ENCODE measurements around the gene TXN2. TPM values are rescaled to one million over a fixed set of nuclear protein-coding genes. Genes with fewer than 3 reads are reported as not detected.

The TXN2 gene
- total RNA-seq, 1 donor from 2014 or later = 94.0 TPM

DNA sequence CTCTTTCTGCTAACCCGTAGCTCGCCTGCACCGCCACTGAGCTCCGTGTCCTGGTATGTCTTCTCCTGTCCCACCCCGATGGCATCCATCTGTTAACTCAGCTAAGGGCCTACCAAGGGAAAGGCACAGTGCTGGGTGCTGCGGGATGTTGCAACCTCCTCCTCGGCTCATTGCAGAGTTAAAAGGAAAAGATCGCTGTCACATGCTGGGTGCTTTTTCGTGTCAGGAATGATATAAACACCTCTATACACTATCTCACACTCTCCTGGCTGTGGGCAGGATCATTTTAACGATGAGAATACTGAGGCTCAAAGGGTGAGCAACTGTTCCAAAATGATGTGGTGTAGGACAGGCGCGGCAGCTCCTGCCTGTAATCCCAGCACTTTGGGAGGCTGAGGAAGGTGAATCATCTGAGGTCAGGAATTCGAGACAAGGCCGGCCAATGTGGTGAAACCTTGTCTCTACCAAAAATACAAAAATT, 10.1 kb downstream of the TXN2 start:
- DNase-seq (ENCODE audit: low spot score) = no peak
- Mint-ChIP-seq H3K27ac (no peak overlapping the region), H3K4me1 (ENCODE audit: low read depth) (peaks cover 23% of the 10 kb centered on the region), H3K27me3 (ENCODE audit: low read depth) (no peaks in the 10 kb centered on the region), H3K36me3 (ENCODE audit: low read depth) (peaks cover 56% of the 10 kb centered on the region), H3K9me3 (no peaks in the 10 kb centered on the region), H3K4me3 (ENCODE audit: low read depth) (no peak overlapping the region)
- intact Hi-C loops (cut with micrococcal nuclease) = loop anchor here (5.0 kb wide), 1 partner anchor 84 kb away; the partner anchor contains the start of gene MYH9

DNA sequence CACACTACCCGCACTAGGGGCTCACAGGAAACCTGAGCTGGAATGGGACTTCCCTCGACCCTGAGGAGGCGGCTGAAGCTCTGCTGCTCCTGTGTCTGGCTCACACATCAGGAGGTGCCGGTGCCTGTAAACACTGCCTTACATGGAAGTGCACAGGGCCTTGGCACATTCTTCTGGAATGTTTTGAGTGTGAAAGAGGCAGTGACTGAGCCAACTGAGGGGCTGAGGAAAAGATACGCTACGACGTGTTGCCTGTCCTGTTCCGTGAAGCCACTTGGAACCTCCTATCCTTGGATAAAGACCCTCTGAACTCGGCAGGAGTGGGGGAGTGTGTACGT, 10.5 kb downstream of the TXN2 start:
- Mint-ChIP-seq H3K4me1 (ENCODE audit: low read depth) (peaks cover 26% of the 10 kb centered on the region), H3K36me3 (ENCODE audit: low read depth) (peaks cover 53% of the 10 kb centered on the region), H3K27ac (no peak overlapping the region), H3K9me3 (no peaks in the 10 kb centered on the region), H3K4me3 (ENCODE audit: low read depth) (no peak overlapping the region), H3K27me3 (ENCODE audit: low read depth) (no peaks in the 10 kb centered on the region)
- intact Hi-C loops (cut with micrococcal nuclease) = loop anchor here (1.0 to 5.0 kb wide), 2 partner anchors 84 to 170 kb away; partner anchors contain the start of gene MYH9
- no peak for DNase-seq (ENCODE audit: low spot score)

DNA sequence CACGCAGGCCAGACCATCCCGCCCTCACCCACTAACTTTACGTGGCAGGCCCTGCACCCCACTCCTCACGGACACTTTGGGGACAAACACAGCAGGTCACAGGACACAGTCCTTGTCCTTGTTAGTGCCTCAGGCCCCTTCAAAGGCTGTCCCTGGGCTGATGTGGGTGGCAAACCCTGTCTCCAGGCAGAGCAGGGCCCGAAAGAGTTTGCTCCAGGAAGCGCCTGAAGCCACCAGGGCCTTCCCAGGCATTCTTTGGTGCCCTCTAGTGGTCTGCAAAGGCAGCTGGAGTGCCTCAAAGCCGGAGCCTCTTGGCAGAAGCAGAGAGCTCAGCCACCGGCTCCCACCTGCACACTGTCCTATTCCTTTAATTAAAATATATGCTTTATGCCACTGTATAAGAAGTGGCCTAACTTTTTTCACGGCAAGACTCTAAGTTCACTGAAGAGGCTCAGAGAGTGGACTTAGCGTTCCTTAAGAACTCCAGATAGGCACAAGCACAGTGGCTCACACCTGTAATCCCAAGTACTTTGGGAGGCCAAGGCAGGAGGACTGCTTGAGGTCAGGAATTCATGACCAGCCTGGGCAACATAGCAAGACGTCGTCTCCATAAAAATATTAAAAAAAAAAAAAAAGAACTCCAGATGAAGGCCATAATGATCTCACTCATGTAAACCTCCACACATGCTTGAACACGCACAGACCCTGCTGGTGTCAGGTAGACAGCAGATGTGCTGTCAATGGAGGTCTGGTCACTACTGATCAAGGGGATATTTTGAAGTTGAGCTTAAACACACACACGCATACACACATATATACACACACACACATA, 11.1 kb downstream of the TXN2 start:
- peak overlapping the region; percentile 65 for H3K27ac Mint-ChIP-seq
- intact Hi-C loops (cut with micrococcal nuclease) = loop anchor here (1.0 to 5.0 kb wide), 2 partner anchors 83 to 169 kb away; partner anchors contain the start of gene MYH9

DNA sequence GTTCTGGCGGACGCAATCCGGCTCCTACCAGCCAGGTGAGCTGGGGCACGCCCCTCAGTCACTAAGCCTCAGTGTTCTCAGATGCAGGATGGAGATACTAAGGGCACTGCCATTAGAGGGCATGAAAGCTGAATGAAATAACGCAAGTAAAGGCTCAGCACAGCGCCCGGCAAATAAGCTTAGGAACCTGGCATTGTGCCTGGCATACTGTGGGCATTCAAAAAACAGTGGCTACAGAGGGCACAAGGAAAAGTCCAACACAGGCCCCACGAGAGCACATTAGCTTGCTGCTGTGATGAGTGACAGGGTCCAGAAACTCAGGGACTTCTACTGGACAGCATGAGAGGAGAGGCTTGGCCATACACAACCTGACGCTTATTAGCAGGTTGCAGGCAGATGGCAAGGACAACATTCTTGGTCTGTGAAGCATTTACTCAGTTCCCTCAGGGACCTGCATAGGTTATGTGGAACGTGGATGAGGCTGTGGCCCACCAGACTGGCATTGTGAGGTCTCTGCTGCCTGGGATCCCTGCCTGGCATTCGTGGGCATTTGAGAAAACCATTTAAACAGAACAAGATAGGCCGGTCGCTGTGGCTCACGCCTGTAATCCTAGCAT, 12.2 kb downstream of the TXN2 start:
- intact Hi-C loops (cut with micrococcal nuclease) = no loop called here
- Mint-ChIP-seq H3K9me3 (no peaks in the 10 kb centered on the region), H3K4me3 (ENCODE audit: low read depth) (no peak overlapping the region), H3K4me1 (ENCODE audit: low read depth) (peaks cover 26% of the 10 kb centered on the region), H3K27me3 (ENCODE audit: low read depth) (no peaks in the 10 kb centered on the region), H3K36me3 (ENCODE audit: low read depth) (peaks cover 36% of the 10 kb centered on the region), H3K27ac (no peak overlapping the region)
- DNase-seq (ENCODE audit: low spot score) = no peak

More for the DNA sequence above, 11.1 kb downstream of the TXN2 start:
- Mint-ChIP-seq H3K4me1 (ENCODE audit: low read depth) (peaks cover 26% of the 10 kb centered on the region), H3K27me3 (ENCODE audit: low read depth) (no peaks in the 10 kb centered on the region), H3K36me3 (ENCODE audit: low read depth) (peaks cover 47% of the 10 kb centered on the region), H3K4me3 (ENCODE audit: low read depth) (no peak overlapping the region), H3K9me3 (no peaks in the 10 kb centered on the region)
- peak; percentile 76 for DNase-seq (ENCODE audit: low spot score)

DNA sequence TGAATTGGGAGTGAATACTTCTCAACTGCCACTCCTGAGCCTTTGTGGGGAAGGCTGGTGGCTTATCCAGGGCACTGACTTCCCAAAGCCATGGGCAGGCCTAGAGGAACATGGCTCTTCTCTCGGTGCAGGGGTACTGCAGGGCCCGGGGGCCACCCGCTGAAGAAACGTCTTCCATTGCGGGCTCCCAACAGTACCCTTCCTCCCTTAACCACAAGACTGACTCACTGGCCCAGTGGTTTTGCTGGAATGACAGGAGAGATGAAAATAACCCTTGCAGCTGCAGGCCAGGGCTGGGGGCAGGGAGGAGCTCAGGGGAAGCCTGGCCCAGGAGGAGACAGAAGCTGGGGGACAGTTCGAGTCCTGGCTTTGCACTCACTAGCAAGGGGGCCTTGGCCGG, 13.5 kb downstream of the TXN2 start:
- Mint-ChIP-seq H3K9me3 (no peaks in the 10 kb centered on the region), H3K27me3 (ENCODE audit: low read depth) (no peaks in the 10 kb centered on the region), H3K4me1 (ENCODE audit: low read depth) (peaks cover 26% of the 10 kb centered on the region), H3K27ac (peak overlapping the region; percentile 22), H3K36me3 (ENCODE audit: low read depth) (peaks cover 34% of the 10 kb centered on the region), H3K4me3 (ENCODE audit: low read depth) (no peak overlapping the region)
- DNase-seq (ENCODE audit: low spot score) = no peak
- intact Hi-C loops (cut with micrococcal nuclease) = no loop called here

DNA sequence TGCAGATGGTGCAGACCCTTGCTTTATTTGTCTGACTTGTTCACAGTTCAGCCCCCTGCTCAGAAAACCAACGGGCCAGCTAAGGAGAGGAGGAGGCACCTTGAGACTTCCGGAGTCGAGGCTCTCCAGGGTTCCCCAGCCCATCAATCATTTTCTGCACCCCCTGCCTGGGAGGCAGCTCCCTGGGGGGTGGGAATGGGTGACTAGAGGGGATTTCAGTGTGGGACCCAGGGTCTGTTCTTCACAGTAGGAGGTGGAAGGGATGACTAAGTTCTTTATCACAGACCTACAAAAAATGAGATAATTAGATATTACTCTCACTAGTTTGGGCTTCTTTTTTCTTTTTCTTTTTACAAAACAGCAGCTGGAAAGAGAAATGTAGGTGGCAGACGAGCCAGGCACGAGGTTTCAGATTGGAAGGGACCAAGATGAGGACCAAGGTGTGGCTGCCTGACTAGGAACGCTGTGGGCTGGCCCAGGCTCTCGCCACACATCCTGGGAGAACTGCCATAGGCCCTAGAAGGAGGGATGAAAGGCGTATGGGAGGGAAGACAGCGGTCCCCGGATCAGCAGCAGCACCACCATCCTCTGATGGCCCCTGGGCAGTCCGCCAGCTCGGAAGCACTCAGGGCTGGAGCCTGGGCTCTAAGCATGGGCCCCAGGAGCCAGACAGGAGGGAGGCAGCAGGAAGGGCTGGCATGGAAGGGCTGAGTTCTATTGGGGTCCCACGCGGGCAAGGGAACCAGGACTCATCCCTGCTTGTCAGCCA, 14.2 kb downstream of the TXN2 start:
- H3K9me3 Mint-ChIP-seq = no peaks in the 10 kb centered on the region
- H3K36me3 Mint-ChIP-seq (ENCODE audit: low read depth) = peaks cover 31% of the 10 kb centered on the region
- no peak overlapping the region for H3K4me3 Mint-ChIP-seq (ENCODE audit: low read depth)
- peak overlapping the region; percentile 52 for H3K27ac Mint-ChIP-seq
- intact Hi-C loops (cut with micrococcal nuclease) = no loop called here
- DNase-seq (ENCODE audit: low spot score) = no peak
- H3K27me3 Mint-ChIP-seq (ENCODE audit: low read depth) = no peaks in the 10 kb centered on the region
- H3K4me1 Mint-ChIP-seq (ENCODE audit: low read depth) = peaks cover 26% of the 10 kb centered on the region

DNA sequence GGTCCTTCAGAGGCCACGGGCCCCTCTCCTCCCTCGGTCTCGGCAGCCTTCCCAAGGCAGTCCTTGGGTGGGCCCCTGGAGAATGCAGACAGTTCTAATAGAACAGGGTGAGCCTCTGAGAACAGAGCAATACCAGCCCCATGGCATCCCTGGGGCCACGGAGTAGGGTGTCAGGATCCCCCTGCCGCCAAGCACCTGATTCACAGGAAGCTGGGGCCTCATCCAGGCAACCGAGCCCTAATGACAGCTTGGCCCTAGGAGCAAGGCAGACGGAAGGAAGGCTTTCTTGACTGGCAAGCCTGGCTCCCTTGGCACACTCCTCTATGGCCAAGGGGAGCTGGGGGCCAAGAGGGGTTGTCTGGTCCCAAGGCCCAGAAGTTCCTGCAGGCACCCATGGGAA, 15.2 kb downstream of the TXN2 start:
- H3K4me3 Mint-ChIP-seq (ENCODE audit: low read depth) = no peak overlapping the region
- H3K27me3 Mint-ChIP-seq (ENCODE audit: low read depth) = no peaks in the 10 kb centered on the region
- intact Hi-C loops (cut with micrococcal nuclease) = no loop called here
- H3K4me1 Mint-ChIP-seq (ENCODE audit: low read depth) = peaks cover 26% of the 10 kb centered on the region
- DNase-seq (ENCODE audit: low spot score) = no peak
- no peak overlapping the region for H3K27ac Mint-ChIP-seq
- H3K9me3 Mint-ChIP-seq = no peaks in the 10 kb centered on the region
- H3K36me3 Mint-ChIP-seq (ENCODE audit: low read depth) = peaks cover 23% of the 10 kb centered on the region

DNA sequence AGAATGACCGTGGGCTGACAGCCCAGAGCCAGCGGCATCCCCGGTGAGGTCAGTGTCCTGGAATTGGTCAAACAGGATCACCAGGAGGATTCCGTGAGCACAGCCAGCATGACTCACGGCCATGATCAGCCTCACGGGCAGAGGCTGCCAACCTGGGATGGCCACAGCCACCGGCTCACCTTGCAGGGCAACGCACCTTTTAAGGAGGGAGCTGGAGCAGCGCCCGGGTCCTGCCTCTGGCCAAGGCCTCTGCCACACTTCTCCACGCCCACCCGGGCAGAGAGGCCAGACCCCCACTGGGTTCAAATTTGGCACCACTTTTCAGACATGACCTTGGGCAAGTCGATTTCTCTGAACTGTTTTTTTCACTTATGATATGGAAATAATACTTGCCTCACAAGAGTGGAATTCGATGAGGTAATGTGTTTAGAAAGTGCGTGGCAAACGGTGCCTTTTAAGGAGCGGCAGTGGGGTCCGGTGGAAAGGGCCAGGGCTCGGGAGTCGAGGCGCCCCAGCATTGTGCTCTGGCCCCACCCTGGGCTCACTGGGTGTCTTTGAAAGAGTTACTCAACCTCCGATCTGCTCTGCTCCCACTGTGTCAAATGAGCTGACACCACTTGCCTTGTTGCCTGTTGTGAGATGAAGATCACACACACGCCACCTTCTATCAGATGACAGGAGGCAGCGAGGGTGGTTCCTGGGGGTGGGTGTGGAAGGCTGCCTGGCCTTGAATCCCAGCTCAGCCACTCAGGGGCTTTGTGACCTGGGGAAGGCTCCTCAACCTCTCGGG, 16.0 kb downstream of the TXN2 start:
- H3K4me3 Mint-ChIP-seq (ENCODE audit: low read depth) = no peak overlapping the region
- H3K27me3 Mint-ChIP-seq (ENCODE audit: low read depth) = no peaks in the 10 kb centered on the region
- H3K36me3 Mint-ChIP-seq (ENCODE audit: low read depth) = peaks cover 17% of the 10 kb centered on the region
- DNase-seq (ENCODE audit: low spot score) = no peak
- intact Hi-C loops (cut with micrococcal nuclease) = no loop called here
- H3K9me3 Mint-ChIP-seq = no peaks in the 10 kb centered on the region
- no peak overlapping the region for H3K27ac Mint-ChIP-seq
- H3K4me1 Mint-ChIP-seq (ENCODE audit: low read depth) = peaks cover 22% of the 10 kb centered on the region

DNA sequence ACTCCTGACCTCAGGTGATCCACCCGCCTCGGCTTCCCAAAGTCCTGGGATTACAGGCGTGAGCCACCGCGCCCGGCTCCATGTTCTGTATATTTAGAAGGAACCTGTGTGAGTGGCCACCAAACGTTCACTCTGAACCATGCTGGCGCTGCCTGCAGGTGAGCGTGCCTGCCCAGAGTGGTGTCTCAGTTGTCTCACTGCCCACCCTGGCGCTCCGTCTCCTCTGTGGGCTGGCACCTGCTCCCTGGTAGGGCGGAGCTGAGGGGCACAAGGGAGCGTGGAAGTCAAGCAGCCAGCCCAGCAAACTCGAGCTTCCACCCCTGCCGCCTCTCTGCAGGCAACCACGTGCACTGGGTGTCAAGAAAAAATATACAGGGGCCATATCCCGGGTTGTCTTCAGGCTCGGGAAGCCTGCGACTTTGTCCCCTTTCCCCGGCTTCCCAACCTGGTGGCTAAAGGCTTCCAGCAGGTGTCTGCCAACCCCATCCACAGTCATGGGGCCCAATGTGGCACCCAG, 16.7 kb downstream of the TXN2 start:
- intact Hi-C loops (cut with micrococcal nuclease) = no loop called here
- H3K27me3 Mint-ChIP-seq (ENCODE audit: low read depth) = no peaks in the 10 kb centered on the region
- peaks cover 10% of the 10 kb centered on the region for H3K36me3 Mint-ChIP-seq (ENCODE audit: low read depth)
- no peak for DNase-seq (ENCODE audit: low spot score)
- H3K4me3 Mint-ChIP-seq (ENCODE audit: low read depth) = no peak overlapping the region
- H3K27ac Mint-ChIP-seq = no peak overlapping the region
- no peaks in the 10 kb centered on the region for H3K9me3 Mint-ChIP-seq
- H3K4me1 Mint-ChIP-seq (ENCODE audit: low read depth) = peaks cover 16% of the 10 kb centered on the region

DNA sequence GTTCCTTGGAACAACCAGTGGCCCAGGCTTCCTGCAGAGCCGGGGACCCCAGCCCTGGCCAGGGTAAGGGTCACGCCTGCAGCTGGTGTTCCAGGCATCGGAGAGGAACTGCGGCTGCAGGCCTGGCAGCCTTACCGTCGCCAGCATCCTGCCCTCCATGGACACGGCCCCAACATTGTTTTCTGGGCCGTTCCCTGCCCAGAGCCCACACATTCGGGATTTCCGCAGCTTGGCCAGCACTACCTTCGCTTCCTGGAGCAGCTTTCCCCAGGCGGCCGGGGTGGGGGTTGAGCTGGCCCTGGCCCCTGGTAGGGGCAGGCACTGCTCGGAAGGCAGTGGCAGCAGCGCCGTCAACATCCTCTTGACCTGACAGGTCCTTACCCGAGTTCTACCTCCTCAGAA, 17.7 kb downstream of the TXN2 start:
- no peak for DNase-seq (ENCODE audit: low spot score)
- Mint-ChIP-seq H3K4me1 (ENCODE audit: low read depth) (peaks cover 16% of the 10 kb centered on the region), H3K36me3 (ENCODE audit: low read depth) (peaks cover 10% of the 10 kb centered on the region), H3K4me3 (ENCODE audit: low read depth) (no peak overlapping the region), H3K27ac (no peak overlapping the region), H3K9me3 (no peaks in the 10 kb centered on the region), H3K27me3 (ENCODE audit: low read depth) (no peaks in the 10 kb centered on the region)
- intact Hi-C loops (cut with micrococcal nuclease) = no loop called here

DNA sequence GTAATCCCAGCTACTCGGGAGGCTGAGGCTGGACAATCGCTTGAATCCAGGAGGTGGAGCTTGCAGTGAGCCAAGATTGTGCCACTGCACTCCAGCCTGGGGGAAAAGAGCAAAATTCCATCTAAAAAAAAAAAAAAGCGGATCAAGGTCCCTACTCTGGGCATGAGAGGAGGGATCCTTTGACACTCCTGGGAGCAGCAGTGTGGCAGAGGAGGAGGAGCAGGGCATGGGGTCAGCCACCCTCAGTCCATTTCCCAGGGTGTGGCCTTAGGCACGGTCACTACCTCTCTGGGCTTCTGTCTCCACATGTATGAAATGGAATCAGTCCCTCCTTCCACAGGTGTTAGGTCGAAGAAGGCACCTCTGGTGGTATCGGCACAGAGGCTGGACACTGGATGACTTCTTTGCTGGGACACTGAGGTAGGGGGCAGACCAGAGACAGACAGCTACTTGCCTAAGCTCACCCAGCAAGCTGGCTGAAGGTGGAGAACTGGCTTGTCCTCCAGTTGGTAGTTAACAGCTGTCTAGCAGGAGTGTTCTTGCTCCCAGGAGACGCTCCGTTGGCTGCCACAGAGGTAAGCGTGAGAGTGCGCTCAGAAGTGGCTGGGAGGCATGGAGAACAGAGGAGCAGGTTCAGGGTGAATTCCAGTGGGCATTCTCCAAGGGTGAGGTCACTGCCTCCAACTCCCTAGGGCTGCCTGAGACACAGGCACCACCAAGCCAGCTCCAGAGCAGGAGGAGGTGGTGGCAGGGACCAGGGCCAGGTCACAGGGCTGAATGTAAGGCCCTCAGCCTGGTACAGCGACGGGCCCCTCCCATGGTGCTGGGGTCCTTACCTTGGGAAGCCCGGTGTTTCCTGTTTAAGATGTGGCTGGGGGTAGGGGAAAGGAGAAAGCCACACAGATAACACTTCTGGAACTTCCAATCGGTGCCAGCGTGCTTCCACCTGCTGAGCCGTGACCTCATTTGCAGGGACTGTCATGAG, 19.5 kb downstream of the TXN2 start:
- DNase-seq (ENCODE audit: low spot score) = no peak
- Mint-ChIP-seq H3K4me1 (ENCODE audit: low read depth) (peaks cover 8% of the 10 kb centered on the region), H3K36me3 (ENCODE audit: low read depth) (peaks cover 3% of the 10 kb centered on the region), H3K4me3 (ENCODE audit: low read depth) (no peak overlapping the region), H3K9me3 (no peaks in the 10 kb centered on the region), H3K27me3 (ENCODE audit: low read depth) (no peaks in the 10 kb centered on the region), H3K27ac (peak overlapping the region; percentile 42)
- intact Hi-C loops (cut with micrococcal nuclease) = no loop called here
